WTC11 (cell line): ENCODE results near the gene TANC1. TPM values are rescaled to one million over a fixed set of nuclear protein-coding genes. Genes with fewer than 3 reads are reported as not detected.

Experiments
- ATAC-seq: fragments of 200-7000 bp; cut with Tn5 transposase; 2 replicates; pipeline ENCODE4 v1.10.0; 2021; ENCODE audit warnings: mild to moderate bottlenecking, moderate library complexity
- CTCF ChIA-PET: fragments of 300-600 bp; sonication (Branson Sonifier 250); formaldehyde crosslinking; loops from one replicate; lab custom pipeline; 2021; ENCODE audit warnings: antibody characterized with exemption; lab: Charles Lee
- POLR2A ChIA-PET: fragments of 350-600 bp; sonication (Branson Sonifier 250); formaldehyde crosslinking; loops from one replicate; lab custom pipeline; 2021; ENCODE audit warnings: antibody characterized with exemption; lab: Charles Lee
- DNase-seq: peaks from one replicate; pipeline ENCODE4 v3.0.0; 2021; ENCODE audit warnings: low spot score
- H3K27ac Mint-ChIP-seq: 2 replicates; pipeline ENCODE4 v1.8.0; 2021; ENCODE audit warnings: mixed read lengths
- H3K27me3 Mint-ChIP-seq: 2 replicates; pipeline ENCODE4 v1.8.0; 2021; ENCODE audit warnings: low read depth, mild to moderate bottlenecking, moderate library complexity, mixed read lengths
- H3K36me3 Mint-ChIP-seq: 2 replicates; pipeline ENCODE4 v1.8.0; 2021; ENCODE audit warnings: mixed read lengths
- H3K4me1 Mint-ChIP-seq: 2 replicates; pipeline ENCODE4 v1.8.0; 2022; ENCODE audit warnings: mixed read lengths
- H3K4me3 Mint-ChIP-seq: 2 replicates; pipeline ENCODE4 v1.8.0; 2021; ENCODE audit warnings: mild to moderate bottlenecking, moderate library complexity, mixed read lengths
- H3K9me3 Mint-ChIP-seq: 2 replicates; pipeline ENCODE4 v1.8.0; 2021; ENCODE audit warnings: mixed read lengths
- GABPB1 ChIP-seq: sonication (generic); formaldehyde crosslinking; IDR thresholded peaks from 2 replicates; pipeline ENCODE4 v1.8.1; 2023; ENCODE audit warnings: mild to moderate bottlenecking, missing genetic modification reagents
- KAT7 ChIP-seq: sonication (generic); formaldehyde crosslinking; IDR thresholded peaks from 2 replicates; pipeline ENCODE4 v1.8.1; 2023; ENCODE audit warnings: missing genetic modification reagents, mild to moderate bottlenecking, borderline replicate concordance
- SMAD3 ChIP-seq: sonication (generic); formaldehyde crosslinking; IDR thresholded peaks from 2 replicates; pipeline ENCODE4 v1.8.0; 2022; ENCODE audit warnings: missing genetic modification reagents, mild to moderate bottlenecking, borderline replicate concordance
- TCF7 ChIP-seq: sonication (generic); formaldehyde crosslinking; IDR thresholded peaks from 2 replicates; pipeline ENCODE4 v1.8.0; 2022; ENCODE audit warnings: mild to moderate bottlenecking, low read depth, missing genetic modification reagents, moderate library complexity
- TEAD1 ChIP-seq: sonication (generic); formaldehyde crosslinking; IDR thresholded peaks from 2 replicates; pipeline ENCODE4 v1.8.0; 2022; ENCODE audit warnings: mild to moderate bottlenecking, missing genetic modification reagents
- ZNF263 ChIP-seq: sonication (generic); formaldehyde crosslinking; IDR thresholded peaks from 2 replicates; pipeline ENCODE4 v1.8.1; 2022; ENCODE audit warnings: low read depth, mild to moderate bottlenecking, moderate library complexity, missing genetic modification reagents
- ZNF425 ChIP-seq: fragments of 250-450 bp; sonication (Bioruptor Pico); conservative IDR thresholded peaks from 2 replicates; pipeline ENCODE4 v1.9.0; 2021; ENCODE audit warnings: mild to moderate bottlenecking
- total RNA-seq: library from RNA; stranded (reverse); gene quantifications from 3 replicates; pipeline ENCODE4 v1.2.3, GENCODE V29; 2021
- TF ChIP-seq, protein P1 (sequence below): sonication (generic); formaldehyde crosslinking; IDR thresholded peaks from 2 replicates; pipeline ENCODE4 v1.8.0; 2022; ENCODE audit warnings: mild to moderate bottlenecking, missing genetic modification reagents
- TF ChIP-seq, protein P2 (sequence below): sonication (generic); formaldehyde crosslinking; IDR thresholded peaks from 2 replicates; pipeline ENCODE4 v1.8.1; 2022; ENCODE audit warnings: low read depth, mild to moderate bottlenecking, moderate library complexity, missing genetic modification reagents, borderline replicate concordance
- TF ChIP-seq, protein P3 (sequence below): sonication (generic); formaldehyde crosslinking; IDR thresholded peaks from 2 replicates; pipeline ENCODE4 v1.8.0; 2022; ENCODE audit warnings: missing genetic modification reagents
- TF ChIP-seq, protein P4 (sequence below): sonication (generic); formaldehyde crosslinking; IDR thresholded peaks from 2 replicates; pipeline ENCODE4 v1.8.1; 2022; ENCODE audit warnings: low read depth, missing genetic modification reagents, borderline replicate concordance

The TANC1 gene
- total RNA-seq, 1 experiment from 2014 or later = 11.6 TPM

GRCh38 chr2:159266554-159266953 is 298.1 kb downstream of the TANC1 start:
- H3K9me3 Mint-ChIP-seq = no peaks in the 10 kb centered on the region
- H3K4me3 Mint-ChIP-seq = no peak overlapping the region
- ATAC-seq (no peak), DNase-seq (no peak)
- peaks cover 3% of the 10 kb centered on the region for H3K36me3 Mint-ChIP-seq
- ChIA-PET POLR2A (no interaction called here), CTCF (no interaction called here)
- peaks cover 8% of the 10 kb centered on the region for H3K4me1 Mint-ChIP-seq
- H3K27me3 Mint-ChIP-seq = no peaks in the 10 kb centered on the region
- TF ChIP-seq, protein P1, sequence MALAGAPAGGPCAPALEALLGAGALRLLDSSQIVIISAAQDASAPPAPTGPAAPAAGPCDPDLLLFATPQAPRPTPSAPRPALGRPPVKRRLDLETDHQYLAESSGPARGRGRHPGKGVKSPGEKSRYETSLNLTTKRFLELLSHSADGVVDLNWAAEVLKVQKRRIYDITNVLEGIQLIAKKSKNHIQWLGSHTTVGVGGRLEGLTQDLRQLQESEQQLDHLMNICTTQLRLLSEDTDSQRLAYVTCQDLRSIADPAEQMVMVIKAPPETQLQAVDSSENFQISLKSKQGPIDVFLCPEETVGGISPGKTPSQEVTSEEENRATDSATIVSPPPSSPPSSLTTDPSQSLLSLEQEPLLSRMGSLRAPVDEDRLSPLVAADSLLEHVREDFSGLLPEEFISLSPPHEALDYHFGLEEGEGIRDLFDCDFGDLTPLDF (CRISPR knock-in tag) = no peak
- TF ChIP-seq KAT7 (no peak), ZNF425 (CRISPR knock-in tag) (no peak), TEAD1 (CRISPR knock-in tag) (no peak), ZNF263 (CRISPR knock-in tag) (no peak), SMAD3 (CRISPR knock-in tag) (no peak), TCF7 (CRISPR knock-in tag) (no peak)
- TF ChIP-seq, protein P2, sequence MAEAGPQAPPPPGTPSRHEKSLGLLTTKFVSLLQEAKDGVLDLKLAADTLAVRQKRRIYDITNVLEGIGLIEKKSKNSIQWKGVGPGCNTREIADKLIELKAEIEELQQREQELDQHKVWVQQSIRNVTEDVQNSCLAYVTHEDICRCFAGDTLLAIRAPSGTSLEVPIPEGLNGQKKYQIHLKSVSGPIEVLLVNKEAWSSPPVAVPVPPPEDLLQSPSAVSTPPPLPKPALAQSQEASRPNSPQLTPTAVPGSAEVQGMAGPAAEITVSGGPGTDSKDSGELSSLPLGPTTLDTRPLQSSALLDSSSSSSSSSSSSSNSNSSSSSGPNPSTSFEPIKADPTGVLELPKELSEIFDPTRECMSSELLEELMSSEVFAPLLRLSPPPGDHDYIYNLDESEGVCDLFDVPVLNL (CRISPR knock-in tag) = no peak
- TF ChIP-seq, protein P3, sequence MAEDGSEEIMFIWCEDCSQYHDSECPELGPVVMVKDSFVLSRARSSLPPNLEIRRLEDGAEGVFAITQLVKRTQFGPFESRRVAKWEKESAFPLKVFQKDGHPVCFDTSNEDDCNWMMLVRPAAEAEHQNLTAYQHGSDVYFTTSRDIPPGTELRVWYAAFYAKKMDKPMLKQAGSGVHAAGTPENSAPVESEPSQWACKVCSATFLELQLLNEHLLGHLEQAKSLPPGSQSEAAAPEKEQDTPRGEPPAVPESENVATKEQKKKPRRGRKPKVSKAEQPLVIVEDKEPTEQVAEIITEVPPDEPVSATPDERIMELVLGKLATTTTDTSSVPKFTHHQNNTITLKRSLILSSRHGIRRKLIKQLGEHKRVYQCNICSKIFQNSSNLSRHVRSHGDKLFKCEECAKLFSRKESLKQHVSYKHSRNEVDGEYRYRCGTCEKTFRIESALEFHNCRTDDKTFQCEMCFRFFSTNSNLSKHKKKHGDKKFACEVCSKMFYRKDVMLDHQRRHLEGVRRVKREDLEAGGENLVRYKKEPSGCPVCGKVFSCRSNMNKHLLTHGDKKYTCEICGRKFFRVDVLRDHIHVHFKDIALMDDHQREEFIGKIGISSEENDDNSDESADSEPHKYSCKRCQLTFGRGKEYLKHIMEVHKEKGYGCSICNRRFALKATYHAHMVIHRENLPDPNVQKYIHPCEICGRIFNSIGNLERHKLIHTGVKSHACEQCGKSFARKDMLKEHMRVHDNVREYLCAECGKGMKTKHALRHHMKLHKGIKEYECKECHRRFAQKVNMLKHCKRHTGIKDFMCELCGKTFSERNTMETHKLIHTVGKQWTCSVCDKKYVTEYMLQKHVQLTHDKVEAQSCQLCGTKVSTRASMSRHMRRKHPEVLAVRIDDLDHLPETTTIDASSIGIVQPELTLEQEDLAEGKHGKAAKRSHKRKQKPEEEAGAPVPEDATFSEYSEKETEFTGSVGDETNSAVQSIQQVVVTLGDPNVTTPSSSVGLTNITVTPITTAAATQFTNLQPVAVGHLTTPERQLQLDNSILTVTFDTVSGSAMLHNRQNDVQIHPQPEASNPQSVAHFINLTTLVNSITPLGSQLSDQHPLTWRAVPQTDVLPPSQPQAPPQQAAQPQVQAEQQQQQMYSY (CRISPR knock-in tag) = no peak
- no peak overlapping the region for H3K27ac Mint-ChIP-seq

DNA sequence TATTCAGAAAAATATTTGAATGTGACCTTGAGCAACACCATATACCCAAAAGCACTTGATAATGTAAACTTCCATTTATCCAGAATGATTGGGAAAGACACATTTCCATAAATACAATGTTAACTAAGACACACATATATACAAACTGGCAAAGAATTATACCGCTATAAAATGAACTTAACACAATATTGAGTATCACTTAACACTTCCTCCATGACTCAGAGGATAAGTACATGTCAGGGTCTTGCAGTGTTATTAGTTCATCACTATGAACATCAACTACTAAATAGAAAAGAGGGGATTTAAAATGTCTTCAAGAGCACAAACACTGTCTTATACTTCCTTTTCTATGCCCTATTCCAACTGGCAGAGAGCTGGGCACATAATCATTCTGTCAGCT is 299.5 kb downstream of the TANC1 start:
- no peak for DNase-seq
- ChIA-PET CTCF (no interaction called here), POLR2A (no interaction called here)
- Mint-ChIP-seq H3K36me3 (peaks cover 4% of the 10 kb centered on the region), H3K27ac (no peak overlapping the region), H3K9me3 (no peaks in the 10 kb centered on the region), H3K27me3 (no peaks in the 10 kb centered on the region)
- TF ChIP-seq ZNF425 (CRISPR knock-in tag) = no peak
- TF ChIP-seq, protein P1 (CRISPR knock-in tag) = no peak
- no peak for TF ChIP-seq GABPB1 (CRISPR knock-in tag)
- TF ChIP-seq, protein P4, sequence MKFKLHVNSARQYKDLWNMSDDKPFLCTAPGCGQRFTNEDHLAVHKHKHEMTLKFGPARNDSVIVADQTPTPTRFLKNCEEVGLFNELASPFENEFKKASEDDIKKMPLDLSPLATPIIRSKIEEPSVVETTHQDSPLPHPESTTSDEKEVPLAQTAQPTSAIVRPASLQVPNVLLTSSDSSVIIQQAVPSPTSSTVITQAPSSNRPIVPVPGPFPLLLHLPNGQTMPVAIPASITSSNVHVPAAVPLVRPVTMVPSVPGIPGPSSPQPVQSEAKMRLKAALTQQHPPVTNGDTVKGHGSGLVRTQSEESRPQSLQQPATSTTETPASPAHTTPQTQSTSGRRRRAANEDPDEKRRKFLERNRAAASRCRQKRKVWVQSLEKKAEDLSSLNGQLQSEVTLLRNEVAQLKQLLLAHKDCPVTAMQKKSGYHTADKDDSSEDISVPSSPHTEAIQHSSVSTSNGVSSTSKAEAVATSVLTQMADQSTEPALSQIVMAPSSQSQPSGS (CRISPR knock-in tag) = no peak
- TF ChIP-seq, all 79 proteins: peak for 0
- H3K4me3 Mint-ChIP-seq = no peak overlapping the region
- peaks cover 8% of the 10 kb centered on the region for H3K4me1 Mint-ChIP-seq
- ATAC-seq = no peak
